Pulmonary artery endothelial cell (primary cell): ENCODE measurements around the gene BICD1. TPM values are rescaled to one million over a fixed set of nuclear protein-coding genes. Genes with fewer than 3 reads are reported as not detected.

Experiments
- DNase-seq: peaks from one replicate; pipeline ENCODE4 v3.0.0-alpha.2; 2011; ENCODE audit warnings: low read depth, low spot score
- total RNA-seq: library from RNA; depleted of rRNA; stranded (reverse); fragments of >200 nt; gene quantifications from 2 replicates; pipeline ENCODE4 v1.2.3, GENCODE V29; 2014

Gene BICD1
- total RNA-seq, 1 donor from 2014 or later = 8.2 TPM

GRCh38 chr12:32277774-32278173, 171.1 kb downstream of the BICD1 start:
- DNase-seq = no peak

GRCh38 chr12:32281098-32281497, 174.5 kb downstream of the BICD1 start:
- DNase-seq = no peak

- no peak for DNase-seq
Observed at GRCh38 chr12:32284561-32284960, 177.9 kb downstream of the BICD1 start.

- DNase-seq = no peak
Observed at GRCh38 chr12:32285021-32285420, 178.4 kb downstream of the BICD1 start.

- no peak for DNase-seq
Observed at GRCh38 chr12:32285489-32285888, 178.8 kb downstream of the BICD1 start.

GRCh38 chr12:32290411-32290810, 183.8 kb downstream of the BICD1 start:
- DNase-seq = no peak

- DNase-seq = no peak
Observed at GRCh38 chr12:32292151-32292550, 185.5 kb downstream of the BICD1 start.

- DNase-seq = no peak
Observed at GRCh38 chr12:32293808-32294419, 187.3 kb downstream of the BICD1 start.

GRCh38 chr12:32296567-32296966, 189.9 kb downstream of the BICD1 start:
- no peak for DNase-seq

- no peak for DNase-seq
Observed at GRCh38 chr12:32298917-32299316, 192.3 kb downstream of the BICD1 start.

GRCh38 chr12:32301216-32301615, 194.6 kb downstream of the BICD1 start:
- no peak for DNase-seq

GRCh38 chr12:32302218-32303173, 195.8 kb downstream of the BICD1 start:
- no peak for DNase-seq

GRCh38 chr12:32303174-32303549, 196.5 kb downstream of the BICD1 start:
- no peak for DNase-seq

GRCh38 chr12:32305163-32305562, 198.5 kb downstream of the BICD1 start:
- DNase-seq = peak; percentile 15

- no peak for DNase-seq
Observed at GRCh38 chr12:32307326-32307725, 200.7 kb downstream of the BICD1 start.

- no peak for DNase-seq
Observed at GRCh38 chr12:32309811-32310736, 203.4 kb downstream of the BICD1 start.

GRCh38 chr12:32312049-32312670, 205.5 kb downstream of the BICD1 start:
- peak; percentile 47 for DNase-seq

GRCh38 chr12:32322354-32322753, 215.7 kb downstream of the BICD1 start:
- DNase-seq = no peak

GRCh38 chr12:32331133-32331532, 224.5 kb downstream of the BICD1 start:
- DNase-seq = peak; percentile 69

- DNase-seq = peak; percentile 55
Observed at GRCh38 chr12:32332446-32332845, 225.8 kb downstream of the BICD1 start.

GRCh38 chr12:32334371-32334777, 227.7 kb downstream of the BICD1 start:
- DNase-seq = no peak
